Stomach (tissue), 9 donors: ENCODE measurements around the gene PKIG. TPM values are rescaled to one million over a fixed set of nuclear protein-coding genes. Genes with fewer than 3 reads are reported as not detected.
A peak's percentile ranks its signal among the peaks of the same experiment; 100 is the strongest.

ENCODE experiments used
- DNase-seq, 2 donors: peaks; one replicate each; pipeline versions ENCODE4 v3.0.0 to v3.0.0-alpha.2; 2013 to 2019
- H3K27ac ChIP-seq, 5 donors: fragments of 200-600 bp in 4 of 5; sonication (generic) in 4 of 5; one replicate each; pipeline ENCODE4 v1.5.1; 2013 to 2019; ENCODE audit warnings: mild to moderate bottlenecking in 1 of 5, moderate library complexity in 1 of 5
- H3K27me3 ChIP-seq, 3 donors: fragments of 200-600 bp; sonication (generic); one replicate each; pipeline ENCODE4 v1.5.1; 2017 to 2019; ENCODE audit warnings: mixed run types in 1 of 3
- H3K36me3 ChIP-seq, 4 donors: fragments of 200-600 bp; sonication (generic); 1 replicate in 3 of 4; 2 replicates in 1 of 4; pipeline ENCODE4 v1.5.1; 2016 to 2019
- H3K4me1 ChIP-seq, 4 donors: fragments of 200-600 bp; sonication (generic); one replicate each; pipeline ENCODE4 v1.5.1; 2016 to 2019
- H3K4me3 ChIP-seq, 4 donors: fragments of 200-600 bp; sonication (generic) in 3 of 4; one replicate each; pipeline ENCODE4 v1.5.1; 2016 to 2019; ENCODE audit warnings: mild to moderate bottlenecking in 1 of 4
- H3K9me3 ChIP-seq, 4 donors: fragments of 200-600 bp; sonication (generic); one replicate each; pipeline ENCODE4 v1.5.1; 2016 to 2019
- CTCF ChIP-seq, 7 experiments: fragments of 450-650 bp in 4 of 7; fragments of 200-600 bp in 3 of 7; sonication (generic) in 3 of 7; IDR thresholded peaks; one replicate each; pipeline ENCODE4 v1.5.1; 2016 to 2019; ENCODE audit warnings: antibody characterized with exemption in 7 of 7, control low read depth in 2 of 7, mild to moderate bottlenecking in 1 of 7
- EP300 ChIP-seq: sonication (generic); formaldehyde crosslinking; IDR thresholded peaks from one replicate; pipeline ENCODE4 v1.6.1; 2017; ENCODE audit warnings: antibody characterized with exemption
- POLR2A ChIP-seq, 4 donors: fragments of 450-650 bp; IDR thresholded peaks; one replicate each; pipeline ENCODE4 v1.6.1; 2016; ENCODE audit warnings: antibody characterized with exemption in 4 of 4, control low read depth in 2 of 4, mild to moderate bottlenecking in 1 of 4, moderate library complexity in 1 of 4
- POLR2AphosphoS5 ChIP-seq, 3 donors: sonication (generic); formaldehyde crosslinking; IDR thresholded peaks; one replicate each; pipeline ENCODE4 v1.6.1; 2016; ENCODE audit warnings: antibody characterized with exemption in 3 of 3
- WGBS, 5 donors: extraction: QIAGEN DNeasy Blood & Tissue Kit in 3 of 5; methylation state at CpG; one replicate each; pipeline versions ENCODE4 v1.1.5 to v1.1.7; 2013 to 2018; 5-methylcytosine and 5-hydroxymethylcytosine counted together
- intact Hi-C: fragments of 100-400 bp; cut with DNase I; formaldehyde crosslinking; loops from one replicate; pipeline ENCODE4 v1.15.1; 2023; ENCODE audit warnings: low total_unique reads
- polyA plus RNA-seq, 3 donors: library from polyadenylated mRNA; stranded (reverse); fragments of 200-250 nt; gene quantifications; one replicate each; pipeline ENCODE4 v1.2.3, GENCODE V29; 2013
- total RNA-seq, 5 donors: library from RNA; depleted of rRNA; stranded (reverse); fragments of >200 nt; gene quantifications; one replicate each; pipeline versions ENCODE4 v1.1.0 to v1.2.3, GENCODE V29; 2014 to 2016
- donor health status: healthy with polysubstance abuse.
- donor health status: Bipolar disorder and iron deficiency.
- donor health status: healthy.

PKIG gene
- total and polyA plus RNA-seq, 8 donors = 17.4 to 124 (median 56.4) TPM

- peaks cover 42 to 64% (median 64%) of the 10 kb centered on the region in 4 donors for H3K36me3 ChIP-seq
- H3K9me3 ChIP-seq = no peaks in the 10 kb centered on the region
- DNase-seq = no peak
- intact Hi-C loops = loop anchor here (10.0 kb wide), 2 partner anchors 230 to 400 kb away; partner anchors contain the start of gene OSER1
- H3K27me3 ChIP-seq = no peaks in the 10 kb centered on the region
- H3K4me3 ChIP-seq = no peak overlapping the region
- peaks cover 37 to 78% (median 48%) of the 10 kb centered on the region in 4 donors for H3K4me1 ChIP-seq
- TF ChIP-seq CTCF (IDR thresholded peaks at IDR 0.05) = no peak
- no peak for TF ChIP-seq EP300
- TF ChIP-seq POLR2AphosphoS5 (IDR thresholded peaks at IDR 0.05) = no peak
- no peak for TF ChIP-seq POLR2A (IDR thresholded peaks at IDR 0.05)
- 67 to 87% (median 78%) methylated on average over 9 to 14 of the region's 14 CpGs for WGBS, 5 donors
- peak overlapping the region in 4 of 5 donors; percentile 54 to 71 (median 66) for H3K27ac ChIP-seq
Observed at GRCh38 chr20:44614525-44614924, 32.1 kb downstream of the PKIG start.

DNA sequence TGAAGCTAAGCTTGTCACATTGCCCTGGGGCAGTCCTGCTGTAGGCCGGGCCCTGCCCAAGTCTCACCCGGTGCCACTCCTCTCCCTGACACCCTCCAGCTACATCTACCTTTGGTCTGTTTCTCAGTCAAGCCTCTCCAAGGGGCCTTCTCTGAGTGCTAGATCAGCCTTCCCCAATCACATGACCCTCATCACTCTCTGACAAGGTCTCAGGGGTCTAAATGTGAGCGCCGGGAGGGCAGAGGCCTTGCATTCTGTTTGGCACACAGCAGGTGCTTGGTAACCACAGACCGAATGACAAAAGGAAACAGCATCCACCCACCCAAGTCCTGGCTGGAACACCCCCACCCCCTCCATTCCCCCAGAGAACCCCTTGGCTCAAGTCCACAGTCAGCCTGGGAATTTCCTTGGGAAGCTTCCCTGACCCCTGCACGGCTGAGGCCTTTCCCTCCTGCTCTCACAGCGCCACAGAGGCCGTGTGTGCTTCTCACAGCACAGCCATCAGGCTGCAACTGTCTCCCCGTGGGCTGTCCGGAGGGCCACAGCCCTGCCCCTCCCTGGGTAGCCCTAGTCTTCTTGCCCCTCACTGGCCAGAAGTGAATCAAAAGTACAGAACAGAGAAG lies 32.9 kb downstream of the PKIG start:
- Histone ChIP-seq H3K27me3 (no peaks in the 10 kb centered on the region), H3K4me1 (peaks cover 30 to 70% (median 41%) of the 10 kb centered on the region in 4 donors), H3K9me3 (no peaks in the 10 kb centered on the region), H3K36me3 (peaks cover 50 to 72% (median 71%) of the 10 kb centered on the region in 4 donors), H3K27ac (peak overlapping the region in 4 of 5 donors; percentile 54 to 71 (median 66)), H3K4me3 (no peak overlapping the region)
- WGBS, 5 donors = 45 to 64% (median 58%) methylated on average over 8 to 10 of the region's 10 CpGs
- intact Hi-C loops = loop anchor here (10.0 kb wide), 2 partner anchors 230 to 400 kb away; partner anchors contain the start of gene OSER1
- no peak for DNase-seq
- TF ChIP-seq CTCF (IDR thresholded peaks at IDR 0.05) (no peak), POLR2AphosphoS5 (IDR thresholded peaks at IDR 0.05) (no peak), EP300 (no peak), POLR2A (IDR thresholded peaks at IDR 0.05) (no peak)

GRCh38 chr20:44615876-44616603 lies 33.7 kb downstream of the PKIG start:
- Histone ChIP-seq H3K9me3 (no peaks in the 10 kb centered on the region), H3K4me3 (no peak overlapping the region), H3K27me3 (no peaks in the 10 kb centered on the region), H3K4me1 (peaks cover 26 to 62% (median 34%) of the 10 kb centered on the region in 4 donors), H3K36me3 (peaks cover 52 to 79% (median 79%) of the 10 kb centered on the region in 4 donors), H3K27ac (peak overlapping the region; percentile 5 to 71 (median 66))
- TF ChIP-seq EP300 (no peak), POLR2AphosphoS5 (IDR thresholded peaks at IDR 0.05) (no peak), POLR2A (IDR thresholded peaks at IDR 0.05) (no peak), CTCF (IDR thresholded peaks at IDR 0.05) (no peak)
- intact Hi-C loops = loop anchor here (10.0 kb wide), 2 partner anchors 231 to 401 kb away; partner anchors contain the start of gene OSER1
- 80 to 87% (median 85%) methylated on average over 12 to 14 of the region's 14 CpGs for WGBS, 5 donors
- no peak for DNase-seq

DNA sequence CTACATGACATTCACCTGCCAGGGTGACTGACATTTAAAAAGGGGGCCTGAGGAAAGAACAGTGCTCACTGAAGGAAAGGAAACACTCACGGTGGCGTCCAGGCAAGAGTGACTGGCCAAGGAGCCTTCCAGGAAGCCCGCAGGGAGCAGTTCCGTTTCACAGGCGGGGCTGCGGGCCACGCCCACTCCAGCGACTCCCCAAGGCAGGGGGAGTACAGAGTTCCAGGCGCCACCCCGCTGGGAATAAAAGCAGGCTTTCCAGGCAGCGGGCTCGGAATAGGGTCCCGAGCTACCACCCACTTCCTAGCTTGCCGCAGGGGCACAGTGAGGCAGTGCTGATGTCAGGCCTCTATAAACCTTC lies 34.2 kb downstream of the PKIG start:
- Histone ChIP-seq H3K27ac (peak overlapping the region; percentile 5 to 71 (median 66)), H3K36me3 (peaks cover 52 to 85% (median 84%) of the 10 kb centered on the region in 4 donors), H3K9me3 (no peaks in the 10 kb centered on the region), H3K27me3 (no peaks in the 10 kb centered on the region), H3K4me3 (no peak overlapping the region), H3K4me1 (peaks cover 25 to 59% (median 34%) of the 10 kb centered on the region in 4 donors)
- intact Hi-C loops = loop anchor here (10.0 kb wide), 2 partner anchors 232 to 402 kb away; partner anchors contain the start of gene OSER1
- TF ChIP-seq CTCF (IDR thresholded peaks at IDR 0.05) = no peak
- peak in 1 of 3 donors; percentile 15 for TF ChIP-seq POLR2AphosphoS5 (IDR thresholded peaks at IDR 0.05)
- DNase-seq = peak in 1 of 2 donors; percentile 46
- 41 to 73% (median 56%) methylated on average over 4 to 14 of the region's 14 CpGs for WGBS, 5 donors
